Naive thymus-derived CD8-positive, alpha-beta T cell (primary cell): ENCODE results near the gene BRINP2. TPM values are rescaled to one million over a fixed set of nuclear protein-coding genes. Genes with fewer than 3 reads are reported as not detected.

Experiments used
- ATAC-seq, 2 donors: fragments of 150-1000 bp; cut with Tn5 transposase in 1 of 2; sonication (Bioruptor Pico), chemical (Tn5 transposase) in 1 of 2; 1 replicate in 1 of 2; 2 replicates in 1 of 2; pipeline ENCODE4 v1.10.0; 2021; ENCODE audit warnings: mild to moderate bottlenecking in 2 of 2, moderate library complexity in 2 of 2
- POLR2A ChIA-PET: fragments of 350-600 bp; sonication (Branson Sonifier 250); formaldehyde crosslinking; loops from one replicate; lab custom pipeline; 2021; ENCODE audit warnings: antibody characterized with exemption; lab: Charles Lee
- DNase-seq, 10 donors: peaks; one replicate each; pipeline versions ENCODE4 v3.0.0 to v3.0.0-alpha.2; 2020 to 2022
- H3K27ac Mint-ChIP-seq, 10 donors: one replicate each; pipeline ENCODE4 v1.8.0; 2020 to 2022; ENCODE audit warnings: mild to moderate bottlenecking in 10 of 10, mixed read lengths in 10 of 10, moderate library complexity in 4 of 10, inconsistent platforms in 1 of 10
- H3K27me3 Mint-ChIP-seq, 5 donors: one replicate each; pipeline ENCODE4 v1.8.0; 2021 to 2022; ENCODE audit warnings: mixed read lengths in 5 of 5
- H3K36me3 Mint-ChIP-seq, 3 donors: one replicate each; pipeline ENCODE4 v1.8.0; 2020 to 2022; ENCODE audit warnings: mixed read lengths in 3 of 3, mild to moderate bottlenecking in 2 of 3, inconsistent platforms in 1 of 3
- H3K4me1 Mint-ChIP-seq, 4 donors: one replicate each; pipeline ENCODE4 v1.8.0; 2021 to 2022; ENCODE audit warnings: mixed read lengths in 4 of 4
- H3K4me3 Mint-ChIP-seq, 10 donors: one replicate each; pipeline ENCODE4 v1.8.0; 2020 to 2022; ENCODE audit warnings: mild to moderate bottlenecking in 10 of 10, mixed read lengths in 10 of 10, moderate library complexity in 6 of 10, inconsistent platforms in 1 of 10
- H3K9me3 Mint-ChIP-seq, 9 donors: one replicate each; pipeline ENCODE4 v1.8.0; 2020 to 2022; ENCODE audit warnings: mixed read lengths in 9 of 9, mild to moderate bottlenecking in 3 of 9, inconsistent platforms in 1 of 9, moderate library complexity in 1 of 9
- polyA plus RNA-seq, 3 donors: library from polyadenylated mRNA; unstranded; fragments of 300-500 nt; fragmentation: Illumina TruSeq; gene quantifications; one replicate each; pipeline ENCODE4 v1.2.3, GENCODE V29; 2021
- total RNA-seq, 8 experiments: library from RNA in 2 of 8; stranded (reverse) in 2 of 8; gene quantifications; one replicate each; pipeline ENCODE4 v1.2.3 and lab custom pipeline; 2021 to 2026

Gene BRINP2
- total RNA-seq (not detected), polyA plus RNA-seq (not detected), total RNA-seq (lab: John Stamatoyannopoulos, UW) (0 reads per million in 6 experiments)

- H3K9me3 Mint-ChIP-seq = peaks cover 0 to 15% (median 0%) of the 10 kb centered on the region in 9 donors
- no peaks in the 10 kb centered on the region for H3K36me3 Mint-ChIP-seq
- ATAC-seq (no peak), DNase-seq (no peak)
- peak within 1 kb of the TSS in 1 of 10 donors; percentile 11 for H3K4me3 Mint-ChIP-seq
- POLR2A ChIA-PET = no interaction called here
- peaks cover 7 to 28% (median 19%) of the 10 kb centered on the region in 5 donors for H3K27me3 Mint-ChIP-seq
- peaks cover 0 to 4% (median 1%) of the 10 kb centered on the region in 4 donors for H3K4me1 Mint-ChIP-seq
- H3K27ac Mint-ChIP-seq = no peak within 1 kb of the TSS
These were observed at the start of gene BRINP2 for GRCh38 chr1:177170756-177171535. Gene BRINP2, plus strand, starts transcription at chr1:177170958. Its CDS starts 58,919 bp downstream, at chr1:177229877.

- Mint-ChIP-seq H3K27ac (no peak overlapping the region), H3K9me3 (peaks cover 0 to 3% (median 0%) of the 10 kb centered on the region in 9 donors), H3K4me3 (no peak overlapping the region), H3K36me3 (no peaks in the 10 kb centered on the region), H3K27me3 (peaks cover 0 to 10% (median 3%) of the 10 kb centered on the region in 5 donors), H3K4me1 (peaks cover 0 to 4% (median 0%) of the 10 kb centered on the region in 4 donors)
- DNase-seq (no peak), ATAC-seq (no peak)
- POLR2A ChIA-PET = no interaction called here
These were observed 48.1 kb upstream of the BRINP2 start for GRCh38 chr1:177122461-177123251.

- DNase-seq = no peak
- H3K4me1 Mint-ChIP-seq = peaks cover 0 to 4% (median 0%) of the 10 kb centered on the region in 4 donors
- H3K27ac Mint-ChIP-seq = no peak overlapping the region
- H3K9me3 Mint-ChIP-seq = peaks cover 0 to 10% (median 2%) of the 10 kb centered on the region in 9 donors
- peaks cover 0 to 13% (median 2%) of the 10 kb centered on the region in 5 donors for H3K27me3 Mint-ChIP-seq
- POLR2A ChIA-PET = no interaction called here
- no peak overlapping the region for H3K4me3 Mint-ChIP-seq
- peaks cover 0 to 4% (median 0%) of the 10 kb centered on the region in 3 donors for H3K36me3 Mint-ChIP-seq
- ATAC-seq = no peak
These were observed 46.0 kb upstream of the BRINP2 start for GRCh38 chr1:177124577-177125278.

- Mint-ChIP-seq H3K9me3 (peaks cover 0 to 10% (median 2%) of the 10 kb centered on the region in 9 donors), H3K4me1 (peaks cover 0 to 4% (median 0%) of the 10 kb centered on the region in 4 donors), H3K27me3 (peaks cover 0 to 10% (median 3%) of the 10 kb centered on the region in 5 donors), H3K4me3 (no peak overlapping the region), H3K27ac (no peak overlapping the region), H3K36me3 (peaks cover 0 to 4% (median 0%) of the 10 kb centered on the region in 3 donors)
- POLR2A ChIA-PET = no interaction called here
- no peak for ATAC-seq
- DNase-seq = no peak
These were observed 44.5 kb upstream of the BRINP2 start for GRCh38 chr1:177126267-177126666.

GRCh38 chr1:177128665-177129281, 42.0 kb upstream of the BRINP2 start:
- no peak for DNase-seq
- POLR2A ChIA-PET = no interaction called here
- H3K4me3 Mint-ChIP-seq = no peak overlapping the region
- no peak for ATAC-seq
- no peaks in the 10 kb centered on the region for H3K4me1 Mint-ChIP-seq
- H3K36me3 Mint-ChIP-seq = peaks cover 0 to 4% (median 0%) of the 10 kb centered on the region in 3 donors
- peaks cover 0 to 10% (median 3%) of the 10 kb centered on the region in 9 donors for H3K9me3 Mint-ChIP-seq
- H3K27ac Mint-ChIP-seq = no peak overlapping the region
- H3K27me3 Mint-ChIP-seq = peaks cover 0 to 10% (median 1%) of the 10 kb centered on the region in 5 donors

- peaks cover 0 to 10% (median 4%) of the 10 kb centered on the region in 9 donors for H3K9me3 Mint-ChIP-seq
- POLR2A ChIA-PET = no interaction called here
- peaks cover 0 to 4% (median 0%) of the 10 kb centered on the region in 3 donors for H3K36me3 Mint-ChIP-seq
- H3K4me1 Mint-ChIP-seq = peaks cover 0 to 4% (median 0%) of the 10 kb centered on the region in 4 donors
- H3K27me3 Mint-ChIP-seq = peaks cover 0 to 7% (median 1%) of the 10 kb centered on the region in 5 donors
- DNase-seq (no peak), ATAC-seq (no peak)
- H3K27ac Mint-ChIP-seq = no peak overlapping the region
- H3K4me3 Mint-ChIP-seq = no peak overlapping the region
These were observed 40.3 kb upstream of the BRINP2 start for GRCh38 chr1:177130451-177130945.

GRCh38 chr1:177131723-177132122, 39.0 kb upstream of the BRINP2 start:
- no peak for DNase-seq
- POLR2A ChIA-PET = no interaction called here

GRCh38 chr1:177132141-177132540, 38.6 kb upstream of the BRINP2 start:
- H3K4me1 Mint-ChIP-seq = peaks cover 0 to 4% (median 0%) of the 10 kb centered on the region in 4 donors
- no peak for DNase-seq
- H3K9me3 Mint-ChIP-seq = peaks cover 0 to 10% (median 4%) of the 10 kb centered on the region in 9 donors
- no peak overlapping the region for H3K4me3 Mint-ChIP-seq
- peaks cover 0 to 7% (median 1%) of the 10 kb centered on the region in 5 donors for H3K27me3 Mint-ChIP-seq
- H3K27ac Mint-ChIP-seq = no peak overlapping the region
- ATAC-seq = no peak
- H3K36me3 Mint-ChIP-seq = peaks cover 0 to 4% (median 0%) of the 10 kb centered on the region in 3 donors
- POLR2A ChIA-PET = no interaction called here

More at GRCh38 chr1:177131723-177132122, 39.0 kb upstream of the BRINP2 start:
- ATAC-seq = no peak
- H3K9me3 Mint-ChIP-seq = peaks cover 0 to 10% (median 4%) of the 10 kb centered on the region in 9 donors
- H3K4me3 Mint-ChIP-seq = no peak overlapping the region
- no peak overlapping the region for H3K27ac Mint-ChIP-seq
- peaks cover 0 to 4% (median 0%) of the 10 kb centered on the region in 3 donors for H3K36me3 Mint-ChIP-seq
- peaks cover 0 to 4% (median 0%) of the 10 kb centered on the region in 4 donors for H3K4me1 Mint-ChIP-seq
- peaks cover 0 to 7% (median 1%) of the 10 kb centered on the region in 5 donors for H3K27me3 Mint-ChIP-seq

GRCh38 chr1:177133977-177134538, 36.7 kb upstream of the BRINP2 start:
- H3K9me3 Mint-ChIP-seq = peaks cover 0 to 17% (median 3%) of the 10 kb centered on the region in 9 donors
- no peak overlapping the region for H3K27ac Mint-ChIP-seq
- no peak overlapping the region for H3K4me3 Mint-ChIP-seq
- POLR2A ChIA-PET = no interaction called here
- H3K4me1 Mint-ChIP-seq = peaks cover 0 to 4% (median 0%) of the 10 kb centered on the region in 4 donors
- DNase-seq (no peak), ATAC-seq (no peak)
- peaks cover 0 to 10% (median 1%) of the 10 kb centered on the region in 5 donors for H3K27me3 Mint-ChIP-seq
- H3K36me3 Mint-ChIP-seq = no peaks in the 10 kb centered on the region

GRCh38 chr1:177135250-177135649, 35.5 kb upstream of the BRINP2 start:
- ATAC-seq (no peak), DNase-seq (no peak)
- Mint-ChIP-seq H3K27me3 (peaks cover 0 to 10% (median 0%) of the 10 kb centered on the region in 5 donors), H3K27ac (no peak overlapping the region), H3K4me3 (no peak overlapping the region), H3K4me1 (peaks cover 0 to 9% (median 0%) of the 10 kb centered on the region in 4 donors), H3K36me3 (no peaks in the 10 kb centered on the region), H3K9me3 (peaks cover 0 to 13% (median 2%) of the 10 kb centered on the region in 9 donors)
- POLR2A ChIA-PET = no interaction called here

- no peak overlapping the region for H3K27ac Mint-ChIP-seq
- peaks cover 0 to 12% (median 0%) of the 10 kb centered on the region in 4 donors for H3K4me1 Mint-ChIP-seq
- DNase-seq (no peak), ATAC-seq (no peak)
- POLR2A ChIA-PET = no interaction called here
- H3K36me3 Mint-ChIP-seq = no peaks in the 10 kb centered on the region
- peaks cover 0 to 13% (median 2%) of the 10 kb centered on the region in 9 donors for H3K9me3 Mint-ChIP-seq
- H3K4me3 Mint-ChIP-seq = no peak overlapping the region
- peaks cover 0 to 10% (median 0%) of the 10 kb centered on the region in 5 donors for H3K27me3 Mint-ChIP-seq
These were observed 32.9 kb upstream of the BRINP2 start for GRCh38 chr1:177137814-177138213.
